GM18868 (cell line): ENCODE data around the gene CELA3B.
"Not testable (repeated sequence)": the region's sequence is repeated elsewhere in the genome, so short reads cannot be mapped to it uniquely, and the experiment has no call there.

Experiments
- ATAC-seq: cut with Tn5 transposase; IDR thresholded peaks from one replicate; pipeline ENCODE4 v1.9.1; 2021; ENCODE audit warnings: mild to moderate bottlenecking, moderate library complexity; ENCODE audit not compliant: unreplicated experiment

Gene CELA3B

GRCh38 chr1:21942959-21943640, 33.7 kb upstream of the CELA3B start:
- ATAC-seq, result not testable (repeated sequence)

GRCh38 chr1:21944733-21945073, 32.1 kb upstream of the CELA3B start:
- ATAC-seq, result no peak

DNA sequence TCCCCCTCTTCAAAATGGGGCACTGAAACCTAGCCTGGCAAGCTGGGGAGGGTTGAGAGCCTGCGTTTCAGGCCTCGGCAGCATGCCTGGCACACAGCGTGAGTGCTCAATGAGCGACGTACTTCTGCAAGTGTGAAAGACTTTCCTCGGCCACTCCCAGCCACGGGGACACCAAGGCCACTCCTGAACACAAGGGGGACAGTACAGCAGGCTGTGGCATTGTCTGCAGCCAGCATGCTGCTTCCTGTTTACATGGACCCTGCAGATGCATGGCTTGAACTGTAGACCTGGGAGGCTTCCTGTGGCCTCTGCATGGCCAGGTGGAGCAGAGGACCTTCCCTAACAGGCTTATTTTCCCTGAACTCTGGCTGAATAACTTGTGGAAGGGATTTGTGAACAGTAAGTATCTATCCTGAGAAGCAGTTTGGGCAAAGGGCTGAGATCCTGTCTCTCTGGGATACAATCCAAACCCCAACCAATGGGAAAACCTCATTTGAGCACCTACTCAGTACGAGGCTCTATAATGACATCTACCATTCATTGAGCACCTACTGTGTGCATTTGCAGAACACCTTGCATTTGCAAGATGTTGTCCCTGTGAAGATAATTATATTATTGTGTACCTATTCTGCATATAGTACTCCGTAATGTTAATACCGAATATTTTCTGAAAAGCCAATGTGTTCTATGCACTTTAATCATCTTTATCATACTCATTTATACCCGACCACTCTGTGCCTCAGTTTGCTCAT, 29.8 kb upstream of the CELA3B start:
- ATAC-seq, result no peak

DNA sequence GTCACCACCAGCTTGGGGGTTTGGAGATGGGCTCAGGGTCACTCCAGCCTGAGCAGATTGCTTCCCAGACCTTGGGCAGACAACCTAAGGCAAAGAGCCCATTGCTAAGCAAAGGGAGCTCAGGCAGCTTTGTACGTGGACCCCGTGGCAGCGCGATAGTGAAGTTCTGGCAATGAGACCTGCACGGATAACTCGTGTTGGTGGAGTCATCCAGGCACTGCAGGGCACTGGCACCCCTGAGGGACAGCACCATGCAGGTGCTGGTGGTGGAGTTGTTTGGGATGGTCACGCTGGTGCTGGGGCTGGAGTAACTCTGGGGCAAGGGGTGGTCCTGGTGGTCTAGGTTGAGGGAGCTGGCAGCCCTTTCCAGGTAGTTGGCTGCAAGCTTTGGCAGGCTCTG, 26.1 kb upstream of the CELA3B start:
- no peak for ATAC-seq

DNA sequence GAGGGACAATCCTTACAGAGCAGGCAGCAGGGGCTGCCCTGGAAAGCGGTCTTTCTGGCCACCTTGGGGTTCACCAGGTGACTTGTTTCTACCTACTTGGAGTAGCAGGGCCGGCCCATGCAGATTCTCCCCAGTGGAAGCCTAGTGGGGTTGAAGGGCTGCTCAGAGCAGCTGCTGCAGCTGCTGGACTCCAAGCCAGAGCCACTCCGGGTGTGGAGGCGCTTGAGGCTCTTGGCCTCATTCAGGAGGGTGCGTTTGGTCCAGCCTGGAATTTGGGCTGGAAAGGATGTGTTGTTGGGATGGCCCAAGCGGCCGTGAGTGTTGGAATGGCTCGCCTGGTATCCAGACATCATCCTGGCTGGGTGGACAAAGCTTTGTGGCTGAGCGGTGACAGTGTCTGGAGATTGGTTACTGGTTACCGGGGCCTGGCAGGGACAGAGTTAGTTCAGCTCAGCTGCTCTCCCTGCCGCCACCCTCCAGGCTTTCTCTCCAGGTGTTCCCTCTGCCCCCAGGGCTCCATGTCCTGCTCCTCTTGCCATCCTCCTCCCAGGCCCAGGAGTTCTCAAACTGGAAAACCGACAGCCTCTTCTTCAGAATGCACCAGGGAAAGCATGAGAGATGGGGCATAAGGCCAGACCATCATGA, 25.5 kb upstream of the CELA3B start:
- ATAC-seq, result no peak

DNA sequence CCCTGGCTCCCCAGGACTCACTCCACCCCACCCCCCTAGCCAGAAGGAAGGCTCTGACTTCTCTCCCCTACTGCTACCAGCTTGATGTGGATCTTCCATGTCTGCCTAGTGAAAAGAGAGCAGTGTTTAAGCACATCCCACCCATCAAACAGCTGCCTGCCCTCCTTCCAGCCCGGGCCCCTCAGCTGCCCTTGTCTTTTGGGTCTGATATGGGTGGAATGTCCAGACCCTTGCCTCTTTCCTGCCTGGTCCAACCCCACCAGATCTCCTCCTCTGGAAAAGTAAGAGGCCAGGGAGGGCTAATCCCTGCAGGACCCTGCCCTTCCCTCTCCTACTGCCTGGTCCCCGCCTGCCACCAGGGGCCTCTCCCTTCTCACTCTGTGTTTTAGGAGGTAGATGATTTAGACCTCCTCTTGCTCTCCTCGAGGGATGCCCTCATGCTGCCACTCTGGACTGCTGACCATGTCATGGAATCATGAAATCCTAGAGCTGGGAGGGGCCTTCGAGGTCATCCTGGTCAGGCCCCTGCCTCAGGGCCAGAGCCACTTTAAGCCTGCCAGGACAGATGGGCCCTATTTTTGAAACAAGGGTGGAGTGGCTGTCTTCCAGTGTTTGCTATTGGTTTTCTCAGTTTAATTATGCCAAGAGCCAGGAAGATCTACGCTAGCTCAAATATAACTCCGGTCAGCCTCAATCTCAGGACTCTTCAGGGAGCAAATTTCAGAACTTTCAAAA, 23.9 kb upstream of the CELA3B start:
- no peak for ATAC-seq

DNA sequence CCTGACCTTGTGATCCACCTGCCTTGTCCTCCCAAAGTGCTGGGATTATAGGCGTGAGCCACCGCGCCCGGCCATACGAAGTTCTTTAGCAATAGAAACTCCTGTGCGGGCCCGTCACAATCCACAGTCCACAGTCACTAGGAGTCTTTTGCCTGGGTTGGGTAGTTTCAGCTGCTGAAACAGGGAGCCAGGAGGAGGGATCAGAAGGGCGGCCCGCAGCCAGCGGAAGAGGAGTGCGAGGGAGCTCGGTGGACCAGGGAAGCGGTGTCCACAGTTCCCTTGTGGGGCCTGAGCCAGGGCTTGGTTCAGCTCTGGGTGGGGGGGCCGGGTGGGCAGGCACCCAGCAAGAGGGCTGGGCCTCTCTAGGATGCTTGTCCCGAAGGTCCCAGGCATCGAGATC, 21.8 kb upstream of the CELA3B start:
- ATAC-seq, result no peak

- ATAC-seq, result no peak
Observed at GRCh38 chr1:21955501-21956281, 21.1 kb upstream of the CELA3B start.

DNA sequence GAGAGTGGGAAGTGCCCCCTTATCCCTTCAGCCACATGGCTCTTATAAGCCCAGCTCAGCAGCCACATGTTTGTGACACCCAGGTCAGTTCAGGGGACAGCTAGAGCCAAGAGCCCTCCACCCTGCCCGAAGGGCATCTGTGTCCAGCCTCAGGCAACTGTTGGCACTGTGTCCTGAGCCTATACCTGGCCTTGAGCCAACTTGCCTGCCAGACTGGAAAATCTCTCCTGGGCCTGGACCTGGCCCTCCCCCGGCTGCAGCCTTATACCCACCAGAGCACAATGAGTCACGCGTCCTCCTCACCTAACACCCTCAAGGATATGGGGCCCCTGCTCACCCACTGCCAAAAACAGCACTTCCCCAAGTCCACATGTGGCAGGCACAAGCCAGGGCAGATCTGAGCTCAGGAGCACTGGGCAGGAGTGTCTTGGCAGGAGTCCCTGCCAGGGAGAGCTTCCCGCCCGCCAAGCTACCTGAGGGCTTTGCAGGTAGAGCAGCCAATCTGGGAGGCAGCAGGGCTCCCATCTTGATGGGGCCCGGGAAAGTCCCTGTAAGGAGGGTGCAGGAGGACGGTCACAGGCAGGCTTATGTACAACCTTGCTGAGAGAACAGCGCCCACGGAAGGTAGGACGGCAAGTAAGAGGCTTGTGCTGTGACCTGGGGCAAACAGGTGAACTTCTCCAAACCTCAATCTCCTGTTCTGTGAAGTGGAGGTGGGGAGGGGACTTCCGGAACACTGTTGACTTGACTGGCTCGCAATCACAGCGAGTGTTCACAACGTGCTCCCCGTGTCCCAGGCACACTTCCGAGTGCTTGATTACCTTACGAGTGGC, 19.9 kb upstream of the CELA3B start:
- no peak for ATAC-seq

GRCh38 chr1:21961337-21961736, 15.5 kb upstream of the CELA3B start:
- no peak for ATAC-seq

DNA sequence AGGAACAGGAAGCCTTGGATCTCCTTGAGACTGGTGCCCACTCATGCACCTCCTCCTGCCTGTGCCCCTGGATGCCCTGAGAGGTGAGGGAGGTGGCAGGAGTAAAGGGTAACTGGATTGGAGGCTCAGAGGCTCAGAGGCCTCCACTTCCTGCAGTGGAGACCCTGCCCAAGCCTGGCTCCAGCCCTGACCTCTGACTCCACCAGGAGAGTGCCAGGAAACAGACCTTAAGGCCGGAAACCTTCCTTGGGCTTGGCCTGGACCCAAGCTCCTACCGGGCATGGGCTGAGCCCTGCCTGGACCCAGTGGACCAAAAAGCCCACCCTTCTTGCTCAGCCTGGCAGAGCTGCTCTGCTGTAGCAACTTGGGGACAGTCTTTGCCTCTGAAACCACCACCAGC, 15.0 kb upstream of the CELA3B start:
- ATAC-seq, result no peak

DNA sequence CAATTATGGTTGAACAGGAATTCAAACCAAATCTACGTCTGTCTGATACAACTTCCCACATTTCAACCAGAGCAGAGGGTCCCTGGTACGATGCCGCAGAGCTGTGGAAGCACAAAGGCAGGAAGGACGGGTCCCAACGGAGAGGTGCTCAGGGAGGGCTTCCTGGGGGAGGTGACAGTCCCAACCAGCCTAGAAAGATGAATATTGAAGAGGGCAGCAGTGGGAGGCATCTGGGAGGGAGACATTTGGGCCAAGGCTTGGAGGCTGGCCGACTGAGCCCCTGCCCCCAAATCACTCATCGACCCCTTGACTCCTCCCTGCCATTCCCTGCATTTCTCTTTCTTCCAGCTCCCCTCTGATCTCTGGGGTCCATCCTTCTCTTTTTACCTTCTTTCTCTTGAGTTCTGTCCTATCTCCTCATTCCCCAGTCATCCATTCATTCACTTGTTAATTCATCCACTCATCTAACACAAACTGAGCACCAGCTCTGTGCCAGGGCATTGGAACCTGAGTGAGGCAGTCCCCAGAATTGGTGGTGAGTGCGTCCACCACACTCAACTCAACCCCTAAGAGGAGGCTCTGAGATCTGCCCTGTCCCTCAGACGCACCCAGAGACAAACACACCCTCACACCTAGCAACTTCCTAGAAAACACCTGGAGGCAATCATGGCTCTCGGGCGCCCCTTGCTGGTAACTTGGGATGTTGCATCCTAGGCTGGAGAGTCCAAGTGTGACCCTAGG, 13.2 kb upstream of the CELA3B start:
- peak; percentile 52 for ATAC-seq

- no peak for ATAC-seq
Observed at GRCh38 chr1:21966247-21967000, 10.4 kb upstream of the CELA3B start.

- not testable (repeated sequence) for ATAC-seq
Observed at GRCh38 chr1:21967216-21967615, 9.6 kb upstream of the CELA3B start.

DNA sequence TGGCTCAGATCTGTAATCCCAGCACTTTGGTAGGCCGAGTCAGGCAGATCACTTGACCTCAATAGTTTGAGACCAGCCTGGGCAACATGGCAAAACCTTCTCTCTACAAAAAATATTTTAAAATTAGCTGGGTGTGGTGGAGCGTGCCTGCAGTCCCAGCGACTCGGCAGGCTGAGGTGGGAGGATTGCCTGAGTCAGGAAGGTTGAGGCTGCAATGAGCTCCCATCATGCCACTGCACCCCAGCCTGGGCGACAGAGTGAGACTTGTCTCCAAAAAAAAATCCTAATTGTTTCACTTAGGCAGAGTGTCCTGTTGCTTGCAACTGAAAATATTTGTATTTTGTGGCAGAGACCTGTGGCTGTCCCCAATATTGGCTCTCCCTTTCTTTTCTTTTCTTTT, 7.8 kb upstream of the CELA3B start:
- not testable (repeated sequence) for ATAC-seq

DNA sequence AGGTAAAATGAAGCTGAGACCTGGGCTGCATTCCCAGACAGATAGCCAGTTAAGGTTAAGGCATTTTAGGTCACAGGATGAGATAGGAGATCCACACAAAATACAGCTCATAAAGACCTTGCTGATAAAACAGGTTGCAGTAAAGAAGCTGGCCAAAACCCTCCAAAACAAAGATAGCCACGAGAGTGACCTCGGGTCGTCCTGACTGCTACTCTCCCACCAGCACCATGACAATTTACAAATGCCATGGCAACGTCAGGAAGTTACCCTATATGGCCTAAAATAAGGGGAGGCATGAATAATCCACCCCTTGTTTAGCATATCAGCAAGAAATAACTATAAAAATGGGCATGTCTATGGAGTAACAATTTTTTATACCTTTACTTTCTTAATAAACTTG, 6.3 kb upstream of the CELA3B start:
- ATAC-seq, result not testable (repeated sequence)

- not testable (repeated sequence) for ATAC-seq
Observed at GRCh38 chr1:21972973-21973441, 3.8 kb upstream of the CELA3B start.

GRCh38 chr1:21973948-21974347, 2.9 kb upstream of the CELA3B start:
- not testable (repeated sequence) for ATAC-seq
